Mucosa of descending colon (tissue), 3 donors: ENCODE measurements around the gene PFN2. TPM values are rescaled to one million over a fixed set of nuclear protein-coding genes. Genes with fewer than 3 reads are reported as not detected.

Source experiments
- ATAC-seq: fragments of 200-7000 bp; cut with Tn5 transposase; one replicate; pipeline ENCODE4 v1.9.1; 2020; ENCODE audit warnings: mild to moderate bottlenecking, moderate library complexity
- DNase-seq, 3 donors: peaks; one replicate each; pipeline ENCODE4 v3.0.0-alpha.2; 2020
- H3K36me3 ChIP-seq: fragments of 200-600 bp; one replicate; pipeline ENCODE4 v1.8.0; 2021; ENCODE audit warnings: low read depth, mild to moderate bottlenecking
- H3K4me1 ChIP-seq: fragments of 200-600 bp; one replicate; pipeline ENCODE4 v1.8.0; 2021; ENCODE audit warnings: low read depth, mild to moderate bottlenecking
- H3K4me3 ChIP-seq: fragments of 200-600 bp; one replicate; pipeline ENCODE4 v1.8.0; 2021; ENCODE audit warnings: mild to moderate bottlenecking
- H3K9me3 ChIP-seq: fragments of 200-600 bp; one replicate; pipeline ENCODE4 v1.8.0; 2021; ENCODE audit warnings: mild to moderate bottlenecking
- CTCF ChIP-seq: fragments of 200-600 bp; IDR thresholded peaks from one replicate; pipeline ENCODE4 v1.8.0; 2022; ENCODE audit warnings: antibody characterized with exemption, mild to moderate bottlenecking
- intact Hi-C, 2 donors: fragments of 100-400 bp; cut with DNase I in 1 of 2; cut with micrococcal nuclease in 1 of 2; formaldehyde crosslinking; loops; one replicate each; pipeline versions ENCODE4 v1.11.0 to v1.11.1; 2022; cut with DNase I, micrococcal nuclease
- total RNA-seq, 3 donors: library from RNA; stranded (reverse); fragmentation: NEBNext Ultra II Directional in 2 of 3; extraction: Animal tissue kit (Norgen Biotek cat#: 25700) in 2 of 3; gene quantifications; one replicate each; pipeline versions ENCODE4 v1.2.1 to v1.2.4, GENCODE V29; 2021 to 2023
- donor health status: DM: no; HTN: no; CAD: no; lungs with moderate emphysema.
- donor health status: DM: no; HTN: no; CAD: no.
- donor health status: DM: no; HTN: yes; CAD: no.

PFN2 gene
- total RNA-seq, 3 donors from 2014 or later = 35.5 to 49.9 (median 37.8) TPM

GRCh38 chr3:149971403-149972075 is 844 bp upstream of the PFN2 start:
- peak overlapping the region; percentile 56 for H3K4me3 ChIP-seq
- H3K9me3 ChIP-seq = no peaks in the 10 kb centered on the region
- peaks cover 14% of the 10 kb centered on the region for H3K4me1 ChIP-seq
- ATAC-seq = peak; percentile 50
- H3K36me3 ChIP-seq = no peaks in the 10 kb centered on the region
- DNase-seq = peak; percentile 65 to 73 (median 66)
- intact Hi-C loops = no loop called here
- no peak for TF ChIP-seq CTCF

- H3K4me3 ChIP-seq = peak overlapping the region; percentile 56
- no peaks in the 10 kb centered on the region for H3K9me3 ChIP-seq
- DNase-seq (peak; percentile 91 to 96 (median 92)), ATAC-seq (peak; percentile 86)
- no peaks in the 10 kb centered on the region for H3K36me3 ChIP-seq
- intact Hi-C loops = loop anchor here (5.0 to 10.0 kb wide), 3 partner anchors 212 to 252 kb away; no protein-coding TSS in a partner anchor
- H3K4me1 ChIP-seq = peaks cover 14% of the 10 kb centered on the region
- no peak for TF ChIP-seq CTCF
Observed at GRCh38 chr3:149969940-149970715, 567 bp downstream of the PFN2 start.

GRCh38 chr3:149969110-149969939 is 1.4 kb downstream of the PFN2 start:
- no peak for TF ChIP-seq CTCF
- H3K4me3 ChIP-seq = no peak overlapping the region
- H3K36me3 ChIP-seq = no peaks in the 10 kb centered on the region
- ATAC-seq (peak; percentile 17), DNase-seq (peak in 1 of 3 donors; percentile 36)
- intact Hi-C loops = loop anchor here (5.0 to 10.0 kb wide), 3 partner anchors 213 to 253 kb away; no protein-coding TSS in a partner anchor
- peaks cover 14% of the 10 kb centered on the region for H3K4me1 ChIP-seq
- no peaks in the 10 kb centered on the region for H3K9me3 ChIP-seq

DNA sequence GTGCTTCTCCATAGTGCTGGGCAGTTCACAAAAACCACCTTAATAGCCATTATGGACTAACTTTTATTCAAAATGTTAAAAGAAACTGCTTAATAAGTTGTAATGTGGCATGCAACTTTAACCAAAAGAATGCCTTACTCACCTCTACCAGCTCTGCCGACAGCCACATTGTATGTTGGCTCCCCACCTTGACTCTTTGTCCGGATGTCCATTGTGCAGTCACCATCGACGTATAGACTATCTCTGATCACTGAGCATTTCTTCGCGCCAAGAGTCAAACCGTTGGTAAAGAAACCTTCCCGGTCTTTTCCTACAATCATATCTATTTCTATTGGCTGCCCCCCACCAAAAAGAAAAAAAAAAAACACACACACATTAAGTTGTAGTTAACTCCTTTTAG is 2.5 kb downstream of the PFN2 start:
- Histone ChIP-seq H3K4me1 (peaks cover 14% of the 10 kb centered on the region), H3K4me3 (no peak overlapping the region), H3K36me3 (no peaks in the 10 kb centered on the region), H3K9me3 (no peaks in the 10 kb centered on the region)
- intact Hi-C loops = loop anchor here (5.0 to 10.0 kb wide), 3 partner anchors 214 to 254 kb away; no protein-coding TSS in a partner anchor
- ATAC-seq (no peak), DNase-seq (no peak)
- TF ChIP-seq CTCF = no peak

GRCh38 chr3:149967086-149967685 is 3.5 kb downstream of the PFN2 start:
- Histone ChIP-seq H3K4me3 (no peak overlapping the region), H3K4me1 (peaks cover 14% of the 10 kb centered on the region), H3K9me3 (no peaks in the 10 kb centered on the region), H3K36me3 (no peaks in the 10 kb centered on the region)
- no peak for ATAC-seq
- TF ChIP-seq CTCF = peak; percentile 20
- intact Hi-C loops = loop anchor here (5.0 to 10.0 kb wide), 3 partner anchors 215 to 255 kb away; no protein-coding TSS in a partner anchor
- no peak for DNase-seq
